HEK293 (cell line): Measurements from ENCODE around the gene RPS18.
A peak's percentile ranks its signal among the peaks of the same experiment; 100 is the strongest.

Source experiments
- CTCF ChIA-PET: fragments of 350-600 bp; formaldehyde crosslinking; extraction: SDS; loops from one replicate; lab custom pipeline; 2021; ENCODE audit warnings: antibody characterized with exemption; lab: Yijun Ruan, JAX
- POLR2A ChIA-PET: fragments of 300-600 bp; formaldehyde crosslinking; extraction: SDS; loops from one replicate; lab custom pipeline; 2020; ENCODE audit warnings: antibody characterized with exemption, inconsistent platforms; lab: Yijun Ruan, JAX
- H3K27ac ChIP-seq: fragments of 200-500 bp; sonication (Bioruptor generic); 2 replicates; pipeline ENCODE4 v1.5.1; 2014; ENCODE audit warnings: low read depth, low read length, control low read depth, inconsistent platforms; ENCODE audit errors: extremely low read depth
- H3K36me3 ChIP-seq, 2 experiments: fragments of 200-500 bp in 1 of 2; sonication (Bioruptor generic) in 1 of 2; 1 replicate in 1 of 2; 2 replicates in 1 of 2; pipeline ENCODE4 v1.5.1; 2014 to 2017; ENCODE audit warnings: inconsistent platforms in 2 of 2, low read length in 2 of 2; ENCODE audit not compliant: control insufficient read depth in 2 of 2, insufficient read depth in 1 of 2
- H3K4me1 ChIP-seq: fragments of 200-500 bp; sonication (Bioruptor generic); 2 replicates; pipeline ENCODE4 v1.5.1; 2014; ENCODE audit warnings: mild to moderate bottlenecking, low read length, inconsistent platforms; ENCODE audit not compliant: control insufficient read depth, insufficient read depth
- H3K4me3 ChIP-seq: 2 replicates; pipeline ENCODE4 v1.5.1; 2011; ENCODE audit warnings: low read depth, mild to moderate bottlenecking, control low read depth, low read length, moderate library complexity
- H3K9me3 ChIP-seq: fragments of 200-500 bp; sonication (Bioruptor generic); 2 replicates; pipeline ENCODE4 v1.5.1; 2014; ENCODE audit warnings: low read depth, low read length, inconsistent platforms; ENCODE audit not compliant: control insufficient read depth, insufficient read depth
- GLI4 ChIP-seq: fragments of 450-650 bp; formaldehyde crosslinking; IDR thresholded peaks from 2 replicates; pipeline ENCODE4 v1.5.1; 2016; ENCODE audit warnings: missing biosample characterization, missing genetic modification characterization
- HOXA7 ChIP-seq: sonication (generic); formaldehyde crosslinking; IDR thresholded peaks from 2 replicates; pipeline ENCODE4 v1.8.1; 2022; ENCODE audit warnings: missing genetic modification reagents, borderline replicate concordance
- HOXC10 ChIP-seq: sonication (generic); formaldehyde crosslinking; IDR thresholded peaks from 2 replicates; pipeline ENCODE4 v1.8.1; 2023; ENCODE audit warnings: mild to moderate bottlenecking, missing genetic modification reagents
- KLF10 ChIP-seq: fragments of 450-650 bp; IDR thresholded peaks from 2 replicates; pipeline ENCODE4 v1.5.1; 2018; ENCODE audit warnings: missing biosample characterization, mild to moderate bottlenecking, missing genetic modification characterization
- MYNN ChIP-seq: fragments of 450-650 bp; formaldehyde crosslinking; IDR thresholded peaks from 2 replicates; pipeline ENCODE4 v1.5.1; 2016; ENCODE audit warnings: missing biosample characterization, missing genetic modification characterization, borderline replicate concordance
- PRDM1 ChIP-seq: fragments of 450-650 bp; formaldehyde crosslinking; IDR thresholded peaks from 2 replicates; pipeline ENCODE4; 2016; ENCODE audit warnings: missing biosample characterization, missing genetic modification characterization
- SP7 ChIP-seq: fragments of 450-650 bp; formaldehyde crosslinking; IDR thresholded peaks from 2 replicates; pipeline ENCODE4 v1.5.1; 2016; ENCODE audit warnings: missing biosample characterization, missing genetic modification characterization
- TCF7L2 ChIP-seq: IDR thresholded peaks from 2 replicates; pipeline ENCODE4 v1.6.1; 2011; ENCODE audit warnings: low read depth, mild to moderate bottlenecking, inconsistent platforms, low read length, moderate library complexity, borderline replicate concordance
- TRIM28 ChIP-seq: IDR thresholded peaks from 2 replicates; pipeline ENCODE4 v1.6.1; 2011; ENCODE audit warnings: low read length, control low read depth, borderline replicate concordance
- ZBTB8A ChIP-seq: fragments of 450-650 bp; formaldehyde crosslinking; IDR thresholded peaks from 2 replicates; pipeline ENCODE4 v1.5.1; 2016; ENCODE audit warnings: missing biosample characterization, missing genetic modification characterization
- ZNF157 ChIP-seq: fragments of 450-650 bp; formaldehyde crosslinking; IDR thresholded peaks from 2 replicates; pipeline ENCODE4 v1.5.1; 2016; ENCODE audit warnings: missing biosample characterization, missing genetic modification characterization
- ZNF169 ChIP-seq: fragments of 450-650 bp; formaldehyde crosslinking; IDR thresholded peaks from 2 replicates; pipeline ENCODE4 v1.5.1; 2016; ENCODE audit warnings: missing biosample characterization, missing genetic modification characterization
- ZNF211 ChIP-seq: fragments of 450-650 bp; formaldehyde crosslinking; IDR thresholded peaks from 2 replicates; pipeline ENCODE4 v1.5.1; 2016; ENCODE audit warnings: low read depth, missing biosample characterization, missing genetic modification characterization
- ZNF221 ChIP-seq: fragments of 450-650 bp; formaldehyde crosslinking; IDR thresholded peaks from 2 replicates; pipeline ENCODE4 v1.5.1; 2017; ENCODE audit warnings: missing biosample characterization, missing genetic modification characterization, borderline replicate concordance
- ZNF354C ChIP-seq: fragments of 450-650 bp; formaldehyde crosslinking; IDR thresholded peaks from 2 replicates; pipeline ENCODE4 v1.5.1; 2016; ENCODE audit warnings: missing biosample characterization, missing genetic modification characterization, low read depth, borderline replicate concordance
- ZNF391 ChIP-seq: fragments of 450-650 bp; formaldehyde crosslinking; IDR thresholded peaks from 2 replicates; pipeline ENCODE4 v1.5.1; 2016; ENCODE audit warnings: low read depth, missing biosample characterization, missing genetic modification characterization, borderline replicate concordance
- ZNF404 ChIP-seq: fragments of 450-650 bp; formaldehyde crosslinking; IDR thresholded peaks from 2 replicates; pipeline ENCODE4 v1.5.1; 2017; ENCODE audit warnings: missing biosample characterization, missing genetic modification characterization
- ZNF423 ChIP-seq: fragments of 450-650 bp; formaldehyde crosslinking; IDR thresholded peaks from 2 replicates; pipeline ENCODE4 v1.5.1; 2016; ENCODE audit warnings: missing biosample characterization, missing genetic modification characterization
- ZNF48 ChIP-seq: fragments of 450-650 bp; formaldehyde crosslinking; IDR thresholded peaks from 2 replicates; pipeline ENCODE4 v1.5.1; 2016; ENCODE audit warnings: missing biosample characterization, missing genetic modification characterization
- ZNF501 ChIP-seq: fragments of 450-650 bp; formaldehyde crosslinking; IDR thresholded peaks from 2 replicates; pipeline ENCODE4 v1.5.1; 2016; ENCODE audit warnings: missing biosample characterization, missing genetic modification characterization
- ZNF510 ChIP-seq: fragments of 450-650 bp; formaldehyde crosslinking; IDR thresholded peaks from 2 replicates; pipeline ENCODE4 v1.5.1; 2018; ENCODE audit warnings: mild to moderate bottlenecking, missing genetic modification characterization, missing biosample characterization; ENCODE audit not compliant: insufficient replicate concordance
- ZNF621 ChIP-seq: fragments of 450-650 bp; formaldehyde crosslinking; IDR thresholded peaks from 2 replicates; pipeline ENCODE4 v1.5.1; 2017; ENCODE audit warnings: missing biosample characterization, missing genetic modification characterization
- ZNF626 ChIP-seq: fragments of 450-650 bp; sonication (Bioruptor Pico); formaldehyde crosslinking; IDR thresholded peaks from 2 replicates; pipeline ENCODE4 v1.5.1; 2018; ENCODE audit warnings: missing biosample characterization, missing genetic modification characterization, inconsistent platforms
- ZNF654 ChIP-seq: fragments of 450-650 bp; formaldehyde crosslinking; IDR thresholded peaks from 2 replicates; pipeline ENCODE4 v1.5.1; 2016; ENCODE audit warnings: low read depth, missing biosample characterization, missing genetic modification characterization
- ZNF658 ChIP-seq: fragments of 450-650 bp; formaldehyde crosslinking; IDR thresholded peaks from 2 replicates; pipeline ENCODE4; 2016; ENCODE audit warnings: missing biosample characterization, missing genetic modification characterization
- ZNF664 ChIP-seq: fragments of 450-650 bp; formaldehyde crosslinking; IDR thresholded peaks from 2 replicates; pipeline ENCODE4 v1.5.1; 2016; ENCODE audit warnings: missing biosample characterization, missing genetic modification characterization
- ZNF830 ChIP-seq: fragments of 450-650 bp; IDR thresholded peaks from 2 replicates; pipeline ENCODE4 v1.5.0; 2018; ENCODE audit warnings: missing biosample characterization, missing genetic modification characterization, low read depth, mild to moderate bottlenecking, moderate library complexity
- ZSCAN30 ChIP-seq: fragments of 450-650 bp; IDR thresholded peaks from 2 replicates; pipeline ENCODE4 v1.5.1; 2018; ENCODE audit warnings: missing biosample characterization, mild to moderate bottlenecking, missing genetic modification characterization, moderate library complexity
- TF ChIP-seq, protein P1 (sequence below): fragments of 450-650 bp; formaldehyde crosslinking; IDR thresholded peaks from 2 replicates; pipeline ENCODE4 v1.5.1; 2016; ENCODE audit warnings: missing biosample characterization, missing genetic modification characterization
- TF ChIP-seq, protein P2 (sequence below): fragments of 450-650 bp; formaldehyde crosslinking; IDR thresholded peaks from 2 replicates; pipeline ENCODE4 v1.5.1; 2017; ENCODE audit warnings: missing biosample characterization, missing genetic modification characterization
- TF ChIP-seq, protein P3 (sequence below): fragments of 450-650 bp; formaldehyde crosslinking; IDR thresholded peaks from 2 replicates; pipeline ENCODE4 v1.5.1; 2016; ENCODE audit warnings: missing biosample characterization, missing genetic modification characterization
- TF ChIP-seq, protein P4 (sequence below): fragments of 450-650 bp; formaldehyde crosslinking; IDR thresholded peaks from 2 replicates; pipeline ENCODE4 v1.5.1; 2016; ENCODE audit warnings: missing biosample characterization, missing genetic modification characterization

Gene RPS18

DNA sequence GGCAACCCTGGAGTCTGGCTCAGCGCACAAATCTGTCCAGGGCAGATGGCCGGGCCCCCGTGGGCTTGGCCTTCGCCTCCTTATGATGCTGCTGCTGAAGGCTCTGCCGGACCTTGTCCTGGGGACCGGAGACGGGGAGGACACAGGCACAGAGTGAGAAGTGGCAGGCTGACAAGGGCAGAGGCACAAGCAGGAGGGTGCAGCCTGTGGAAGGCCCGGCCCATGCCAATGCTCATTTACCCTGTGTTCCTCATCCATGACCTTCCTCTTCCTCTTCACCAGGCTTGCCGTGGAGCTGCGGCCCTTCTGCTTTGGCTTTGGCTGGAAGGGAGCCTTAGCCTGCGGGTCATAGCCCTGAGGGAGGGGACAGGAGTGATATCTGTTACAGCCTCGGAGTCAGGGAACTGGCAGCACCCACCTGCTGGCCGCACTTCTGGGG, 7.4 kb downstream of the RPS18 start (continued):
- TF ChIP-seq ZNF354C (tag by site-specific recombination) = no peak
- TF ChIP-seq KLF10 (tag by site-specific recombination) = no peak
- no peak for TF ChIP-seq ZNF211 (tag by site-specific recombination)
- TF ChIP-seq ZNF501 (tag by site-specific recombination) = no peak

DNA sequence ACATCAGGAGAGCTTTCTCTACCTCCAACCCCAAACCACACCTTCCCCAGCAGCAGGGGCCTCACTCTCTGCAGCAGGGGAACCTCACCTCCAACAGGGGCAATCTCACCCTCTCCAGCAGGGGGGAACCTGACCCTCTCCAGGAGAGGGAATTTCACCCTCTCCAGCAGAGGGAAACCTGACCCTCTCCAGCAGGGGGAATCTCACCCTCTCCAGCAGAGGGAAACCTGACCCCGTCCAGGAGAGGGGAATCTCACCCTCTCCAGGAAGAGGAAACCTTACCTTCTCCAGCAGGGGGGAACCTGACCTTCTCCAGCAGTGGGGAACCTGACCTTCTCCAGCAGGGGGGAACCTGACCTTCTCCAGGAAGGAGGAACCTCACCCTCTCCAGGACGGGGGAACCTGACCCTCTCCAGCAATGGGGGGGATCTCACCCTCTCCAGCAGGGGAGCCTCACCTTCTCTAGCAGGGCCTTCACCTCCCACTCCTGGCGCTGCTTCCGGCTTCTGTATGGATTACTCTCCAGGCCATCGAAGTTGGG, 8.2 kb downstream of the RPS18 start:
- H3K36me3 ChIP-seq = peaks cover 20 to 80% of the 10 kb centered on the region in 2 experiments
- CTCF ChIA-PET = interaction anchor here (0.6 to 2.7 kb wide), 27 partner anchors 8 to 295 kb away, joined by 3 to 13 read pairs (median 4); partner anchors contain the start of genes HSD17B8, RGL2 and WDR46
- H3K9me3 ChIP-seq = no peaks in the 10 kb centered on the region
- H3K4me1 ChIP-seq = peaks cover 15% of the 10 kb centered on the region
- H3K27ac ChIP-seq = peak overlapping the region; percentile 42
- POLR2A ChIA-PET = interaction anchor here (0.6 to 6.5 kb wide), 6 partner anchors 10 to 308 kb away, joined by 3 to 92 read pairs (median 6); partner anchors contain the start of genes PFDN6 and WDR46
- H3K4me3 ChIP-seq = no peak overlapping the region
- TF ChIP-seq SP7 (tag by site-specific recombination) = peak; percentile 63
- TF ChIP-seq ZNF157 (tag by site-specific recombination) = no peak
- TF ChIP-seq, protein P1, sequence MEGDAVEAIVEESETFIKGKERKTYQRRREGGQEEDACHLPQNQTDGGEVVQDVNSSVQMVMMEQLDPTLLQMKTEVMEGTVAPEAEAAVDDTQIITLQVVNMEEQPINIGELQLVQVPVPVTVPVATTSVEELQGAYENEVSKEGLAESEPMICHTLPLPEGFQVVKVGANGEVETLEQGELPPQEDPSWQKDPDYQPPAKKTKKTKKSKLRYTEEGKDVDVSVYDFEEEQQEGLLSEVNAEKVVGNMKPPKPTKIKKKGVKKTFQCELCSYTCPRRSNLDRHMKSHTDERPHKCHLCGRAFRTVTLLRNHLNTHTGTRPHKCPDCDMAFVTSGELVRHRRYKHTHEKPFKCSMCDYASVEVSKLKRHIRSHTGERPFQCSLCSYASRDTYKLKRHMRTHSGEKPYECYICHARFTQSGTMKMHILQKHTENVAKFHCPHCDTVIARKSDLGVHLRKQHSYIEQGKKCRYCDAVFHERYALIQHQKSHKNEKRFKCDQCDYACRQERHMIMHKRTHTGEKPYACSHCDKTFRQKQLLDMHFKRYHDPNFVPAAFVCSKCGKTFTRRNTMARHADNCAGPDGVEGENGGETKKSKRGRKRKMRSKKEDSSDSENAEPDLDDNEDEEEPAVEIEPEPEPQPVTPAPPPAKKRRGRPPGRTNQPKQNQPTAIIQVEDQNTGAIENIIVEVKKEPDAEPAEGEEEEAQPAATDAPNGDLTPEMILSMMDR (tag by site-specific recombination) = peak; percentile 99
- TF ChIP-seq ZNF510 (tag by site-specific recombination) = no peak
- TF ChIP-seq GLI4 (tag by site-specific recombination) = no peak
- TF ChIP-seq ZNF404 (tag by site-specific recombination) = no peak
- no peak for TF ChIP-seq ZNF169 (tag by site-specific recombination)
- peak; percentile 92 for TF ChIP-seq PRDM1 (tag by site-specific recombination)
- TF ChIP-seq, protein P2, sequence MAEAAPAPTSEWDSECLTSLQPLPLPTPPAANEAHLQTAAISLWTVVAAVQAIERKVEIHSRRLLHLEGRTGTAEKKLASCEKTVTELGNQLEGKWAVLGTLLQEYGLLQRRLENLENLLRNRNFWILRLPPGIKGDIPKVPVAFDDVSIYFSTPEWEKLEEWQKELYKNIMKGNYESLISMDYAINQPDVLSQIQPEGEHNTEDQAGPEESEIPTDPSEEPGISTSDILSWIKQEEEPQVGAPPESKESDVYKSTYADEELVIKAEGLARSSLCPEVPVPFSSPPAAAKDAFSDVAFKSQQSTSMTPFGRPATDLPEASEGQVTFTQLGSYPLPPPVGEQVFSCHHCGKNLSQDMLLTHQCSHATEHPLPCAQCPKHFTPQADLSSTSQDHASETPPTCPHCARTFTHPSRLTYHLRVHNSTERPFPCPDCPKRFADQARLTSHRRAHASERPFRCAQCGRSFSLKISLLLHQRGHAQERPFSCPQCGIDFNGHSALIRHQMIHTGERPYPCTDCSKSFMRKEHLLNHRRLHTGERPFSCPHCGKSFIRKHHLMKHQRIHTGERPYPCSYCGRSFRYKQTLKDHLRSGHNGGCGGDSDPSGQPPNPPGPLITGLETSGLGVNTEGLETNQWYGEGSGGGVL = peak; percentile 84
- TF ChIP-seq HOXA7 = no peak
- TF ChIP-seq MYNN (tag by site-specific recombination) = no peak
- TF ChIP-seq ZNF391 (tag by site-specific recombination) = no peak
- no peak for TF ChIP-seq ZNF48 (tag by site-specific recombination)
- no peak for TF ChIP-seq ZNF221 (tag by site-specific recombination)
- no peak for TF ChIP-seq HOXC10 (CRISPR knock-in tag)
- no peak for TF ChIP-seq ZNF658 (tag by site-specific recombination)
- TF ChIP-seq TRIM28 = 0 out of 2 replicates have a peak, but pooled peaks have one; percentile 22
- TF ChIP-seq ZSCAN30 (tag by site-specific recombination) = 0 out of 2 replicates have a peak, but pooled peaks have one; percentile 61
- no peak for TF ChIP-seq ZNF664 (tag by site-specific recombination)
- TF ChIP-seq ZNF423 (tag by site-specific recombination) = peak; percentile 52
- TF ChIP-seq ZNF654 (tag by site-specific recombination) = peak; percentile 72
- TF ChIP-seq ZBTB8A (tag by site-specific recombination) = 0 out of 2 replicates have a peak, but pooled peaks have one; percentile 21
- TF ChIP-seq ZNF830 = no peak
- no peak for TF ChIP-seq TCF7L2
- TF ChIP-seq, protein P3, sequence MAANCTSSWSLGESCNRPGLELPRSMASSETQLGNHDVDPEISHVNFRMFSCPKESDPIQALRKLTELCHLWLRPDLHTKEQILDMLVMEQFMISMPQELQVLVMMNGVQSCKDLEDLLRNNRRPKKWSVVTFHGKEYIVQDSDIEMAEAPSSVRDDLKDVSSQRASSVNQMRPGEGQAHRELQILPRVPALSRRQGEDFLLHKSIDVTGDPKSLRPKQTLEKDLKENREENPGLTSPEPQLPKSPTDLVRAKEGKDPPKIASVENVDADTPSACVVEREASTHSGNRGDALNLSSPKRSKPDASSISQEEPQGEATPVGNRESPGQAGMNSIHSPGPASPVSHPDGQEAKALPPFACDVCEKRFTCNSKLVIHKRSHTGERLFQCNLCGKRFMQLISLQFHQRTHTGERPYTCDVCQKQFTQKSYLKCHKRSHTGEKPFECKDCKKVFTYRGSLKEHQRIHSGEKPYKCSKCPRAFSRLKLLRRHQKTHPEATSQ = no peak
- TF ChIP-seq ZNF621 (tag by site-specific recombination) = no peak
- TF ChIP-seq, protein P4, sequence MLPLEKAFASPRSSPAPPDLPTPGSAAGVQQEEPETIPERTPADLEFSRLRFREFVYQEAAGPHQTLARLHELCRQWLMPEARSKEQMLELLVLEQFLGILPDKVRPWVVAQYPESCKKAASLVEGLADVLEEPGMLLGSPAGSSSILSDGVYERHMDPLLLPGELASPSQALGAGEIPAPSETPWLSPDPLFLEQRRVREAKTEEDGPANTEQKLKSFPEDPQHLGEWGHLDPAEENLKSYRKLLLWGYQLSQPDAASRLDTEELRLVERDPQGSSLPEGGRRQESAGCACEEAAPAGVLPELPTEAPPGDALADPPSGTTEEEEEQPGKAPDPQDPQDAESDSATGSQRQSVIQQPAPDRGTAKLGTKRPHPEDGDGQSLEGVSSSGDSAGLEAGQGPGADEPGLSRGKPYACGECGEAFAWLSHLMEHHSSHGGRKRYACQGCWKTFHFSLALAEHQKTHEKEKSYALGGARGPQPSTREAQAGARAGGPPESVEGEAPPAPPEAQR (tag by site-specific recombination) = no peak
- TF ChIP-seq ZNF626 (tag by site-specific recombination) = no peak
